ENCODE data around the gene UNC5C. TPM values are rescaled to one million over a fixed set of nuclear protein-coding genes. Genes with fewer than 3 reads are reported as not detected.

The UNC5C gene
- total RNA-seq, 1 experiment from 2014 or later: not detected

- POLR2A ChIA-PET: interaction anchor here (0.5 kb wide), 1 partner anchor 662 kb away, joined by 3 read pairs; no protein-coding TSS in a partner anchor
- H3K9me3 Mint-ChIP-seq (ENCODE audit: unreplicated experiment): no peaks in the 10 kb centered on the region
- BruUV-seq (replicated peaks): no TSS peak
- no peaks in the 10 kb centered on the region for H3K27me3 Mint-ChIP-seq (ENCODE audit: insufficient read depth, unreplicated experiment)
- CTCF ChIA-PET: interaction anchor here (0.6 to 1.3 kb wide), 2 partner anchors 17 to 722 kb away, joined by 3 to 4 read pairs; no protein-coding TSS in a partner anchor
- intact Hi-C loops (cut with micrococcal nuclease): no loop called here
- H3K36me3 Mint-ChIP-seq (ENCODE audit: insufficient read depth, unreplicated experiment): no peaks in the 10 kb centered on the region
- no peak overlapping the region for H3K4me3 Mint-ChIP-seq (ENCODE audit: unreplicated experiment)
- TF ChIP-seq CTCF (IDR thresholded peaks at IDR 0.05; ENCODE audit: unreplicated experiment): no peak
- H3K4me1 Mint-ChIP-seq (ENCODE audit: insufficient read depth, unreplicated experiment): no peaks in the 10 kb centered on the region
- DNase-seq (ENCODE audit: unreplicated experiment): no peak
- H3K27ac Mint-ChIP-seq (ENCODE audit: low read depth, unreplicated experiment): no peak overlapping the region
Measured at GRCh38 chr4:95183656-95184408, 364.9 kb downstream of the UNC5C start.

- Mint-ChIP-seq H3K9me3 (ENCODE audit: unreplicated experiment) (no peaks in the 10 kb centered on the region), H3K27ac (ENCODE audit: low read depth, unreplicated experiment) (no peak overlapping the region), H3K4me1 (ENCODE audit: insufficient read depth, unreplicated experiment) (no peaks in the 10 kb centered on the region), H3K36me3 (ENCODE audit: insufficient read depth, unreplicated experiment) (no peaks in the 10 kb centered on the region), H3K4me3 (ENCODE audit: unreplicated experiment) (no peak overlapping the region), H3K27me3 (ENCODE audit: insufficient read depth, unreplicated experiment) (no peaks in the 10 kb centered on the region)
- no TSS peak for BruUV-seq (replicated peaks)
- no peak for TF ChIP-seq CTCF (IDR thresholded peaks at IDR 0.05; ENCODE audit: unreplicated experiment)
- no peak for DNase-seq (ENCODE audit: unreplicated experiment)
- ChIA-PET POLR2A (no interaction called here), CTCF (interaction anchor here (0.6 kb wide), 1 partner anchor 338 kb away, joined by 3 read pairs; no protein-coding TSS in a partner anchor)
- intact Hi-C loops (cut with micrococcal nuclease): no loop called here
Measured at GRCh38 chr4:95181996-95182306, 366.8 kb downstream of the UNC5C start.

- no peak overlapping the region for H3K4me3 Mint-ChIP-seq (ENCODE audit: unreplicated experiment)
- H3K9me3 Mint-ChIP-seq (ENCODE audit: unreplicated experiment): no peaks in the 10 kb centered on the region
- H3K27ac Mint-ChIP-seq (ENCODE audit: low read depth, unreplicated experiment): no peak overlapping the region
- ChIA-PET POLR2A (no interaction called here), CTCF (interaction anchor here (0.6 kb wide), 1 partner anchor 339 kb away, joined by 3 read pairs; no protein-coding TSS in a partner anchor)
- DNase-seq (ENCODE audit: unreplicated experiment): no peak
- H3K36me3 Mint-ChIP-seq (ENCODE audit: insufficient read depth, unreplicated experiment): no peaks in the 10 kb centered on the region
- BruUV-seq (replicated peaks): no TSS peak
- H3K4me1 Mint-ChIP-seq (ENCODE audit: insufficient read depth, unreplicated experiment): no peaks in the 10 kb centered on the region
- intact Hi-C loops (cut with micrococcal nuclease): no loop called here
- H3K27me3 Mint-ChIP-seq (ENCODE audit: insufficient read depth, unreplicated experiment): no peaks in the 10 kb centered on the region
- no peak for TF ChIP-seq CTCF (IDR thresholded peaks at IDR 0.05; ENCODE audit: unreplicated experiment)
Measured at GRCh38 chr4:95181243-95181995, 367.4 kb downstream of the UNC5C start.

DNA sequence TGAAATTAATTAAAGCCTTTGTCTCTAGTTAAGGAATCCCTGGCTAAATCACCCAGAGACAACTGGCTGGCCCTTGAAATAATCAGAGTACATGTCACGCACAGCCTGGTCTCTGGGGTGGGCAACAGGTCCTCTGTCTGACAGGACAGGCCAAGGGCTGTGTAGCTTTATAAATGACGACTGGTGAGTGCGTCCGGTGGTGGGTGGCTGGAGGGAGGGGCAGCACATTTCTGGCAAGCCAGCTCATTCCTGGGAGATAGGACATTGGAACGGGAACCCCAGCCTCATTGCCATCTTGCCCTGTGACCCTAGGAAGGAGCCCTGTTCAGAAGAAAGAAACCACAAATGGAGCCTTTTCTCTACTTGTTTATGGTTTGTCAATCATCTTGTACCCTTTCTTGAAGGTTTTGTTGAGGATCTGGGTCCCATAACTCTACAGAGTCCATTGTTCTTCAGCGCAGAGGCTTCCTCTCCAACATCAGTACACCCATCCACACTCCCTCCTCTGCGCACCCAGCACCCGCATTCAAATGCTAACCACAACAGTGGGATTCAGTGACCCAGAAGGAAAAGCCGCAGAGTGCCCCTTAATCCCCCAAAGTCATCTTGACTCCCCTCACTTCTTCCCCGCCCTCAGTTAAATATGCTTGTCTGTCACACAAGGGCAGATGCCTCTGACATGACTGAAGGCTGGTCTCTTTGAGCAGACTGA, 368.1 kb downstream of the UNC5C start:
- Mint-ChIP-seq H3K4me3 (ENCODE audit: unreplicated experiment) (no peak overlapping the region), H3K9me3 (ENCODE audit: unreplicated experiment) (no peaks in the 10 kb centered on the region), H3K4me1 (ENCODE audit: insufficient read depth, unreplicated experiment) (no peaks in the 10 kb centered on the region), H3K27ac (ENCODE audit: low read depth, unreplicated experiment) (no peak overlapping the region), H3K36me3 (ENCODE audit: insufficient read depth, unreplicated experiment) (no peaks in the 10 kb centered on the region), H3K27me3 (ENCODE audit: insufficient read depth, unreplicated experiment) (no peaks in the 10 kb centered on the region)
- intact Hi-C loops (cut with micrococcal nuclease): no loop called here
- ChIA-PET POLR2A (no interaction called here), CTCF (interaction anchor here (0.6 to 2.7 kb wide), 3 partner anchors 14 to 1337 kb away, joined by 3 to 8 read pairs (median 5); no protein-coding TSS in a partner anchor)
- TF ChIP-seq CTCF (IDR thresholded peaks at IDR 0.05; ENCODE audit: unreplicated experiment): no peak
- DNase-seq (ENCODE audit: unreplicated experiment): no peak
- no TSS peak for BruUV-seq (replicated peaks)
